Measurements from ENCODE around the gene SPATA31D4. TPM values are rescaled to one million over a fixed set of nuclear protein-coding genes. Genes with fewer than 3 reads are reported as not detected.

The SPATA31D4 gene
- total RNA-seq, 1 experiment from 2014 or later = not detected

GRCh38 chr9:81955625-81956024, 27.4 kb downstream of the SPATA31D4 start:
- TF ChIP-seq CTCF (IDR thresholded peaks at IDR 0.05; ENCODE audit: insufficient read depth in 1 of 2, low read depth in 1 of 2, low read length in 1 of 2, severe bottlenecking in 1 of 2, unreplicated experiment in 1 of 2) = no peak
- Histone ChIP-seq H3K4me3 (ENCODE audit: low read depth, low read length) (no peak overlapping the region), H3K4me1 (no peaks in the 10 kb centered on the region), H3K9me3 (no peaks in the 10 kb centered on the region), H3K36me3 (ENCODE audit: control insufficient read depth, insufficient read depth, low read length) (no peaks in the 10 kb centered on the region), H3K27me3 (replicated peaks; ENCODE audit: control insufficient read depth, insufficient read depth, low read length) (no peaks in the 10 kb centered on the region)
- peaks cover 19% of the 10 kb centered on the region for H3K9me3 Mint-ChIP-seq (ENCODE audit: unreplicated experiment)
- DNase-seq = no peak
- H3K36me3 Mint-ChIP-seq (ENCODE audit: insufficient read depth, unreplicated experiment) = peaks cover 4% of the 10 kb centered on the region
- POLR2A ChIA-PET = no interaction called here
- intact Hi-C loops (cut with micrococcal nuclease; ENCODE audit: unreplicated experiment) = no loop called here
- BruUV-seq (replicated peaks) = no TSS peak
- no peak overlapping the region for H3K27ac Mint-ChIP-seq (ENCODE audit: unreplicated experiment)
- H3K4me1 Mint-ChIP-seq (ENCODE audit: low read depth, unreplicated experiment) = no peaks in the 10 kb centered on the region
- no peaks in the 10 kb centered on the region for H3K27me3 Mint-ChIP-seq (ENCODE audit: insufficient read depth, unreplicated experiment)
- CTCF ChIA-PET = no interaction called here
- H3K4me3 Mint-ChIP-seq (ENCODE audit: unreplicated experiment) = no peak overlapping the region

- Histone ChIP-seq H3K9me3 (no peaks in the 10 kb centered on the region), H3K36me3 (ENCODE audit: control insufficient read depth, insufficient read depth, low read length) (no peaks in the 10 kb centered on the region), H3K27me3 (replicated peaks; ENCODE audit: control insufficient read depth, insufficient read depth, low read length) (no peaks in the 10 kb centered on the region), H3K4me3 (ENCODE audit: low read depth, low read length) (no peak overlapping the region), H3K4me1 (no peaks in the 10 kb centered on the region)
- Mint-ChIP-seq H3K27me3 (ENCODE audit: insufficient read depth, unreplicated experiment) (no peaks in the 10 kb centered on the region), H3K9me3 (ENCODE audit: unreplicated experiment) (no peaks in the 10 kb centered on the region), H3K4me1 (ENCODE audit: low read depth, unreplicated experiment) (no peaks in the 10 kb centered on the region), H3K4me3 (ENCODE audit: unreplicated experiment) (no peak overlapping the region), H3K27ac (ENCODE audit: unreplicated experiment) (no peak overlapping the region), H3K36me3 (ENCODE audit: insufficient read depth, unreplicated experiment) (no peaks in the 10 kb centered on the region)
- no TSS peak for BruUV-seq (replicated peaks)
- intact Hi-C loops (cut with micrococcal nuclease; ENCODE audit: unreplicated experiment) = no loop called here
- ChIA-PET POLR2A (no interaction called here), CTCF (no interaction called here)
- no peak for DNase-seq
- TF ChIP-seq CTCF (IDR thresholded peaks at IDR 0.05; ENCODE audit: insufficient read depth in 1 of 2, low read depth in 1 of 2, low read length in 1 of 2, severe bottlenecking in 1 of 2, unreplicated experiment in 1 of 2) = no peak
These were observed 36.3 kb downstream of the SPATA31D4 start for GRCh38 chr9:81964218-81965171.

- H3K36me3 ChIP-seq (ENCODE audit: control insufficient read depth, insufficient read depth, low read length) = no peaks in the 10 kb centered on the region
- no peaks in the 10 kb centered on the region for H3K4me1 ChIP-seq
- DNase-seq = no peak
- no TSS peak for BruUV-seq (replicated peaks)
- intact Hi-C loops (cut with micrococcal nuclease; ENCODE audit: unreplicated experiment) = no loop called here
- Mint-ChIP-seq H3K9me3 (ENCODE audit: unreplicated experiment) (no peaks in the 10 kb centered on the region), H3K36me3 (ENCODE audit: insufficient read depth, unreplicated experiment) (no peaks in the 10 kb centered on the region), H3K4me3 (ENCODE audit: unreplicated experiment) (no peak overlapping the region), H3K27ac (ENCODE audit: unreplicated experiment) (no peak overlapping the region), H3K4me1 (ENCODE audit: low read depth, unreplicated experiment) (no peaks in the 10 kb centered on the region), H3K27me3 (ENCODE audit: insufficient read depth, unreplicated experiment) (no peaks in the 10 kb centered on the region)
- TF ChIP-seq CTCF (IDR thresholded peaks at IDR 0.05; ENCODE audit: insufficient read depth in 1 of 2, low read depth in 1 of 2, low read length in 1 of 2, severe bottlenecking in 1 of 2, unreplicated experiment in 1 of 2) = no peak
- POLR2A ChIA-PET = no interaction called here
- CTCF ChIA-PET = no interaction called here
- no peaks in the 10 kb centered on the region for H3K9me3 ChIP-seq
- no peak overlapping the region for H3K4me3 ChIP-seq (ENCODE audit: low read depth, low read length)
- no peaks in the 10 kb centered on the region for H3K27me3 ChIP-seq (replicated peaks; ENCODE audit: control insufficient read depth, insufficient read depth, low read length)
These were observed 39.8 kb downstream of the SPATA31D4 start for GRCh38 chr9:81968026-81968425.
